GM19455 (cell line): Measurements from ENCODE around the gene WDR37.

ENCODE experiments used
- ATAC-seq: cut with Tn5 transposase; IDR thresholded peaks from one replicate; pipeline ENCODE4 v1.9.1; 2021; ENCODE audit not compliant: unreplicated experiment

WDR37 gene

GRCh38 chr10:1070919-1071318 is 14.7 kb downstream of the WDR37 start:
- no peak for ATAC-seq

- ATAC-seq: no peak
These were observed 18.0 kb downstream of the WDR37 start for GRCh38 chr10:1074052-1074747.

- ATAC-seq: no peak
These were observed 18.6 kb downstream of the WDR37 start for GRCh38 chr10:1074748-1075308.

- ATAC-seq: no peak
These were observed 22.5 kb downstream of the WDR37 start for GRCh38 chr10:1078668-1079067.

- ATAC-seq: no peak
These were observed 27.4 kb downstream of the WDR37 start for GRCh38 chr10:1083581-1083980.

GRCh38 chr10:1084011-1084950 is 28.1 kb downstream of the WDR37 start:
- no peak for ATAC-seq

GRCh38 chr10:1085258-1085657 is 29.1 kb downstream of the WDR37 start:
- no peak for ATAC-seq

- ATAC-seq: no peak
These were observed 30.6 kb downstream of the WDR37 start for GRCh38 chr10:1086787-1087186.

GRCh38 chr10:1089017-1089689 is 33.0 kb downstream of the WDR37 start:
- ATAC-seq: no peak

GRCh38 chr10:1090696-1091095 is 34.5 kb downstream of the WDR37 start:
- ATAC-seq: no peak

GRCh38 chr10:1093696-1094095 is 37.5 kb downstream of the WDR37 start:
- ATAC-seq: no peak

- ATAC-seq: peak; percentile 64
These were observed 38.2 kb downstream of the WDR37 start for GRCh38 chr10:1094112-1095057.

- ATAC-seq: no peak
These were observed 39.3 kb downstream of the WDR37 start for GRCh38 chr10:1095498-1095897.

GRCh38 chr10:1096287-1096889 is 40.2 kb downstream of the WDR37 start:
- ATAC-seq: no peak

- no peak for ATAC-seq
These were observed 41.3 kb downstream of the WDR37 start for GRCh38 chr10:1097436-1097835.

- no peak for ATAC-seq
These were observed 44.0 kb downstream of the WDR37 start for GRCh38 chr10:1100143-1100542.

GRCh38 chr10:1100691-1101368 is 44.6 kb downstream of the WDR37 start:
- ATAC-seq: no peak

GRCh38 chr10:1101946-1102345 is 45.8 kb downstream of the WDR37 start:
- no peak for ATAC-seq

- ATAC-seq: no peak
These were observed 46.2 kb downstream of the WDR37 start for GRCh38 chr10:1102416-1102815.
